Kidney (tissue), 14 donors: Measurements from ENCODE around the gene OCIAD1. TPM values are rescaled to one million over a fixed set of nuclear protein-coding genes. Genes with fewer than 3 reads are reported as not detected.
"Not testable (repeated sequence)": the region's sequence is repeated elsewhere in the genome, so short reads cannot be mapped to it uniquely, and the experiment has no call there.

Experiments used
- DNase-seq, 5 donors: peaks; one replicate each; pipeline ENCODE4 v3.0.0-alpha.2; 2013 to 2020
- FAIRE-seq: peaks from 2 replicates; lab custom pipeline; 2012; peaks lifted over from hg19 to GRCh38; lab: Jason Lieb, UNC
- H3K27ac ChIP-seq, 2 donors: one replicate each; pipeline ENCODE4 v1.7.0; 2013; ENCODE audit warnings: low read depth in 2 of 2, low read length in 2 of 2, inconsistent platforms in 1 of 2
- H3K27me3 ChIP-seq: one replicate; pipeline ENCODE4 v1.7.1; 2013; ENCODE audit warnings: low read length, inconsistent platforms; ENCODE audit not compliant: control insufficient read depth, insufficient read depth
- H3K36me3 ChIP-seq, 3 donors: one replicate each; pipeline versions ENCODE4 v1.7.0 to v1.7.1; 2013; ENCODE audit warnings: low read length in 3 of 3, control low read depth in 1 of 3, inconsistent platforms in 1 of 3; ENCODE audit not compliant: insufficient read depth in 3 of 3, control insufficient read depth in 2 of 3
- H3K4me1 ChIP-seq, 3 donors: one replicate each; pipeline versions ENCODE4 v1.7.0 to v1.7.1; 2013; ENCODE audit warnings: low read length in 3 of 3, inconsistent platforms in 1 of 3, low read depth in 1 of 3; ENCODE audit not compliant: control insufficient read depth in 2 of 3, insufficient read depth in 2 of 3
- H3K4me3 ChIP-seq, 3 donors: one replicate each; pipeline versions ENCODE4 v1.7.0 to v1.8.1; 2013; ENCODE audit warnings: low read length in 3 of 3, control low read depth in 1 of 3, inconsistent platforms in 1 of 3
- H3K9ac ChIP-seq, 3 donors: one replicate each; pipeline versions ENCODE4 v1.7.0 to v1.7.1; 2013; ENCODE audit warnings: low read length in 3 of 3, control low read depth in 1 of 3, inconsistent platforms in 1 of 3
- H3K9me3 ChIP-seq, 3 donors: one replicate each; pipeline versions ENCODE4 v1.7.0 to v1.7.1; 2013; ENCODE audit warnings: low read length in 3 of 3, control low read depth in 1 of 3, inconsistent platforms in 1 of 3; ENCODE audit not compliant: control insufficient read depth in 2 of 3, insufficient read depth in 1 of 3
- intact Hi-C: fragments of 100-400 bp; cut with DNase I; formaldehyde crosslinking; loops from one replicate; pipeline ENCODE4 v1.11.1; 2022
- polyA plus RNA-seq: library from polyadenylated mRNA; stranded (reverse); fragments of 350-450 nt; fragmentation: Illumina TruSeq; extraction: RNeasy Lipid Tissue Mini Kit (QIAGEN cat#74804); gene quantifications from one replicate; pipeline ENCODE4 v1.2.3, GENCODE V29; 2014; ENCODE audit warnings: low read depth, low replicate concordance; ENCODE audit not compliant: insufficient read depth
- total RNA-seq: library from RNA; stranded (reverse); fragmentation: NEBNext Ultra II Directional; extraction: Animal tissue kit (Norgen Biotek cat#: 25700); gene quantifications from one replicate; pipeline ENCODE4 v1.2.1, GENCODE V29; 2021
- TF ChIP-seq, protein P1 (sequence below): IDR thresholded peaks from 3 replicates; pipeline ENCODE4 v1.5.1; 2012; ENCODE audit warnings: mild to moderate bottlenecking, moderate library complexity, borderline replicate concordance; ENCODE audit not compliant: insufficient read depth; ENCODE audit errors: extremely low read depth
- donor health status: control.
- donor health status: control.
- donor health status: control.
- donor health status: control.
- donor health status: control.
- donor health status: DM: yes; HTN: yes; CAD: no.
- donor health status: Normal renal cell carcinoma (clear cell type).

The OCIAD1 gene
- total and polyA plus RNA-seq, 2 donors from 2014 or later, result 142 to 218 TPM

DNA sequence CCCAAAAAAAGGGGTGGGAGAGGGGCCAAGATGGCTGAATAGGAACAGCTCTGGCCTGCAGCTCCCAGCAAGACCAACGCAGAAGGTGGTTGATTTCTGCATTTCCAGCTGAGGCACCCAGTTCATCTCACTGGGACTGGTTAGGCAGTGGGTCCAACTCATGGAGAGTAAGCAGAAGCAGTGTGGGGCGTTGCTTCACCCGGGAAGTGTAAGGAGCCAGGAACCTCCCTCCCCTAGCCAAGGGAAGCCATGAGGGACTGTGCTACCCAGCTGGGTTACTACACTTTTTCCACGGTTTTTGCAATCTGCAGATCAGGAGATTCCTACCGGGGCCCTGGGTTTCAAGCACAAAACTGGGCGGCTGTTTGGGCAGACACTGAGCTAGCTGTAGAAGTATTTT is 13.9 kb upstream of the OCIAD1 start:
- no peak for FAIRE-seq
- DNase-seq, result no peak
- TF ChIP-seq, protein P1, sequence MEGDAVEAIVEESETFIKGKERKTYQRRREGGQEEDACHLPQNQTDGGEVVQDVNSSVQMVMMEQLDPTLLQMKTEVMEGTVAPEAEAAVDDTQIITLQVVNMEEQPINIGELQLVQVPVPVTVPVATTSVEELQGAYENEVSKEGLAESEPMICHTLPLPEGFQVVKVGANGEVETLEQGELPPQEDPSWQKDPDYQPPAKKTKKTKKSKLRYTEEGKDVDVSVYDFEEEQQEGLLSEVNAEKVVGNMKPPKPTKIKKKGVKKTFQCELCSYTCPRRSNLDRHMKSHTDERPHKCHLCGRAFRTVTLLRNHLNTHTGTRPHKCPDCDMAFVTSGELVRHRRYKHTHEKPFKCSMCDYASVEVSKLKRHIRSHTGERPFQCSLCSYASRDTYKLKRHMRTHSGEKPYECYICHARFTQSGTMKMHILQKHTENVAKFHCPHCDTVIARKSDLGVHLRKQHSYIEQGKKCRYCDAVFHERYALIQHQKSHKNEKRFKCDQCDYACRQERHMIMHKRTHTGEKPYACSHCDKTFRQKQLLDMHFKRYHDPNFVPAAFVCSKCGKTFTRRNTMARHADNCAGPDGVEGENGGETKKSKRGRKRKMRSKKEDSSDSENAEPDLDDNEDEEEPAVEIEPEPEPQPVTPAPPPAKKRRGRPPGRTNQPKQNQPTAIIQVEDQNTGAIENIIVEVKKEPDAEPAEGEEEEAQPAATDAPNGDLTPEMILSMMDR, result no peak

DNA sequence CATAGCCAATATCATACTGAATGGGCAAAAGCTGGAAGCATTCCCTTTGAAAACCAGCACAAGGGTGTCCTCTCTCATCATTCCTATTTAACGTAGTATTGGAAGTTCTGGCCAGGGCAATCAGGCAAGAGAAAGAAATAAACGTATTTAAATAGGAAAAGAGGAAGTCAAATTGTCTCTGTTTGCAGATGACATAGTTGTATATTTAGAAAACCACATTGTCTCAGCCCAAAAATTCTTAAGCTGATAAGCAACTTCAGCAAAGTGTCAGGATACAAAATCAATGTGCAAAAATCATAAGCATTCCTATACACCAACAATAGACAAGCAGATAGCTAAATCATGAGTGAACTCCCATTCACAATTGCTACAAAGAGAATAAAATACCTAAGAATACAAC is 9.5 kb upstream of the OCIAD1 start:
- not testable (repeated sequence) for H3K4me1 ChIP-seq

More for the DNA sequence above, 13.9 kb upstream of the OCIAD1 start:
- no peaks in the 10 kb centered on the region for H3K27me3 ChIP-seq
- no peaks in the 10 kb centered on the region for H3K4me1 ChIP-seq
- no peaks in the 10 kb centered on the region for H3K36me3 ChIP-seq
- no peak overlapping the region for H3K27ac ChIP-seq
- intact Hi-C loops, result no loop called here
- H3K9me3 ChIP-seq, result no peaks in the 10 kb centered on the region
- no peak overlapping the region for H3K4me3 ChIP-seq
- no peak overlapping the region for H3K9ac ChIP-seq

DNA sequence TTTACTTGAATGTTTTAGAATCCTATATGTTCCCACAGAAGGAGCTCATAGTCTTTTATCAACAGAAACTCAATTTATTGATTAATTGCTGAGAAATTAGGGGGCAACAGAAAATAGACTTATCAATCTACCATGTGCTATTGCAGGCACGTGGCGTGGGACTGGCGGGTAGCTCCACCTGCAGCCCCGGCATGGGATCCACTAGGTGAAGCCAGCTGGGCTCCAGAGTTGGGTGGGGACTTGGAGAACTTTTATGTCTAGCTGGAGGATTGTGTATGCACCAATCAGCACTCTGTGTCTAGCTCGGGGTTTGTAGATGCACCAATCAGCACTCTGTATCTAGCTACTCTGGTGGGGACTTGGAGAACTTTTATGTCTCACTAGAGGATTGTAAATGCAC is 3.3 kb upstream of the OCIAD1 start:
- TF ChIP-seq, protein P1, result no peak
- no peaks in the 10 kb centered on the region for H3K36me3 ChIP-seq
- no peaks in the 10 kb centered on the region for H3K4me1 ChIP-seq
- intact Hi-C loops, result no loop called here
- no peak overlapping the region for H3K9ac ChIP-seq
- no peaks in the 10 kb centered on the region for H3K9me3 ChIP-seq
- DNase-seq (no peak), FAIRE-seq (no peak)
- H3K27me3 ChIP-seq, result no peaks in the 10 kb centered on the region
- no peak overlapping the region for H3K4me3 ChIP-seq
- H3K27ac ChIP-seq, result no peak overlapping the region

More for the DNA sequence above, 9.5 kb upstream of the OCIAD1 start:
- H3K27me3 ChIP-seq, intact Hi-C loops, H3K9ac ChIP-seq, DNase-seq, H3K27ac ChIP-seq, H3K4me3 ChIP-seq, H3K36me3 ChIP-seq, H3K9me3 ChIP-seq, FAIRE-seq: not testable (repeated sequence)

DNA sequence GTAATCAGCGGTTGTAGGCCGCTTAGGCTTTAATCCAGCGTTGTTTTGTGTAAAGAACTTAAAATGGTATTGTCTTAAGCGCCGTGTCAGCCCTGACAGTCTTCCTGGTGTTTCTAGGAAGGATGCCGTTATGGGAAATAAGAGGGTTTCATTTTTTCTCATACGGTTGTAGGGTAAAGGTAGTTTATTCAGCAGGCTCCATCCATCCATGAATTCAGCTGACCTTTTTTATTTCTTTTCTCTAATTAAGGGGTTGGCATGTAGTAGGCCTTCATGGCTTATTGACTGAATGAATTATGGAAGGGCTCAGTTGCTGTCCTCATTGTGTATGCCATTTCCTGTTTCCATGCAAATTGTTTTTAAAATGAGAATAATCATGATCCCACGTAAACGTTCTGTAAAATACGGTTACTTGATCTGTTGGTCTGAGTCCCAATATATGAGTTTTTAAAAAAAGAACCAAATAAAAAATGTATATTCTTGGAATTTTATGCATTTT is 693 bp downstream of the OCIAD1 start:
- Histone ChIP-seq H3K27me3 (no peaks in the 10 kb centered on the region), H3K36me3 (peaks cover 5 to 18% (median 12%) of the 10 kb centered on the region in 3 donors), H3K9me3 (no peaks in the 10 kb centered on the region), H3K27ac (peak overlapping the region; percentile 96 to 97), H3K4me3 (peak overlapping the region; percentile 95 to 99 (median 96)), H3K9ac (peak overlapping the region; percentile 82 to 99 (median 95)), H3K4me1 (no peaks in the 10 kb centered on the region)
- FAIRE-seq (no peak), DNase-seq (peak in 1 of 5 donors; percentile 59)
- TF ChIP-seq, protein P1, result no peak
- intact Hi-C loops, result no loop called here
